ENCODE results near the gene PLAC1. TPM values are rescaled to one million over a fixed set of nuclear protein-coding genes. Genes with fewer than 3 reads are reported as not detected.

Gene PLAC1
- total RNA-seq, 2 experiments from 2014 or later, result not detected

- H3K27me3 Mint-ChIP-seq, result peaks cover 5% of the 10 kb centered on the region
- H3K36me3 Mint-ChIP-seq (ENCODE audit: low read depth), result no peaks in the 10 kb centered on the region
- no peak for DNase-seq
- ChIA-PET CTCF (no interaction called here), POLR2A (no interaction called here)
- no peak overlapping the region for H3K27ac Mint-ChIP-seq
- no peaks in the 10 kb centered on the region for H3K9me3 Mint-ChIP-seq
- H3K4me3 Mint-ChIP-seq, result no peak overlapping the region
- H3K4me1 Mint-ChIP-seq, result no peaks in the 10 kb centered on the region
Measured at GRCh38 chrX:134580907-134581306, 77.4 kb downstream of the PLAC1 start.

GRCh38 chrX:134573683-134574035 is 84.6 kb downstream of the PLAC1 start:
- Mint-ChIP-seq H3K9me3 (no peaks in the 10 kb centered on the region), H3K4me1 (peaks cover 5% of the 10 kb centered on the region), H3K27me3 (no peaks in the 10 kb centered on the region), H3K4me3 (no peak overlapping the region), H3K27ac (no peak overlapping the region), H3K36me3 (ENCODE audit: low read depth) (no peaks in the 10 kb centered on the region)
- ChIA-PET POLR2A (no interaction called here), CTCF (interaction anchor here (0.5 kb wide), 1 partner anchor 47 kb away, joined by 3 read pairs; no protein-coding TSS in a partner anchor)
- no peak for DNase-seq

- Mint-ChIP-seq H3K9me3 (no peaks in the 10 kb centered on the region), H3K4me3 (no peak overlapping the region), H3K4me1 (peaks cover 5% of the 10 kb centered on the region), H3K36me3 (ENCODE audit: low read depth) (no peaks in the 10 kb centered on the region), H3K27ac (no peak overlapping the region), H3K27me3 (no peaks in the 10 kb centered on the region)
- DNase-seq, result no peak
- POLR2A ChIA-PET, result no interaction called here
- CTCF ChIA-PET, result interaction anchor here (0.5 to 0.6 kb wide), 2 partner anchors 43 to 48 kb away, joined by 3 read pairs; no protein-coding TSS in a partner anchor
Measured at GRCh38 chrX:134572816-134573682, 85.2 kb downstream of the PLAC1 start.

GRCh38 chrX:134571796-134572195 is 86.5 kb downstream of the PLAC1 start:
- POLR2A ChIA-PET, result no interaction called here
- Mint-ChIP-seq H3K4me1 (peaks cover 5% of the 10 kb centered on the region), H3K27ac (no peak overlapping the region), H3K9me3 (no peaks in the 10 kb centered on the region), H3K4me3 (no peak overlapping the region), H3K27me3 (no peaks in the 10 kb centered on the region), H3K36me3 (ENCODE audit: low read depth) (no peaks in the 10 kb centered on the region)
- no peak for DNase-seq
- CTCF ChIA-PET, result interaction anchor here (1.0 to 1.2 kb wide), 2 partner anchors 14 to 51 kb away, joined by 3 to 4 read pairs; no protein-coding TSS in a partner anchor

DNA sequence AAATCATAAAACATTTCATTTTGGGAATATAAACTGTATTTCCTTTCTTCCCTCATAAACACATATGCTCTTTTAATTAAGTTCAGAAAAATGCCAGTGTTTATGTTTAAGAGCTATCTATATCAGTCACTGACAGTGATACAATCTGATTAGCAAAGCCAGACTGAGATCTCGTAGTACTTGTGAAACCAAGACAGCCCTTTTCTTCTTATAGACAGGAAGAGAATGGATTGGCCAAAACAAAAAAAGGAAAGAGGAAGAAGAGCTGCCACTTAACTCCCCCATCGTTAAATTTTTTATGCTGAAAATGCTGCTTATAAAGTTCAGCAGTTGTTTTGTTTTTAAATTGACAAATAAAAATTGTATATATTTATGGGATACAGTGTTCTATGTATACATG is 87.4 kb downstream of the PLAC1 start:
- no peaks in the 10 kb centered on the region for H3K36me3 Mint-ChIP-seq (ENCODE audit: low read depth)
- POLR2A ChIA-PET, result no interaction called here
- DNase-seq, result no peak
- H3K4me3 Mint-ChIP-seq, result no peak overlapping the region
- H3K9me3 Mint-ChIP-seq, result no peaks in the 10 kb centered on the region
- peaks cover 7% of the 10 kb centered on the region for H3K4me1 Mint-ChIP-seq
- no peak overlapping the region for H3K27ac Mint-ChIP-seq
- CTCF ChIA-PET, result interaction anchor here (1.0 to 1.2 kb wide), 2 partner anchors 13 to 50 kb away, joined by 3 to 4 read pairs; no protein-coding TSS in a partner anchor
- no peaks in the 10 kb centered on the region for H3K27me3 Mint-ChIP-seq

DNA sequence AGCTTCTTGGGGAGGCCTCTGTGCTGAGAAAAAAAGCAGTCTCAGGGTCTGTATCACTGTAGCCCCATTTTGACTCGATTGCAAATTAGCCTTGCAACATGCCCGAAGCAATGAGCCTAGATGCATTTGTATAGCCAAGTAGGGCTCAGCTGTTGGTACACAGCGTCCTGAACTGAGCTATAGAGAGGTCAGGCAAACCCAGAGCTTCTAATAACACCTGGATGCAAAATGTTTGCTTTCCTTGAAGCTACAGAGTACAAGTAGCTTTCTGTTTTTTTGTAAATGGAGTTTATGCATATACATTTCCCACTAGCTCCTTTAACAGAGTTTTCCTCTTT is 87.8 kb downstream of the PLAC1 start:
- Mint-ChIP-seq H3K4me1 (peaks cover 7% of the 10 kb centered on the region), H3K27ac (no peak overlapping the region), H3K27me3 (no peaks in the 10 kb centered on the region), H3K4me3 (no peak overlapping the region), H3K9me3 (no peaks in the 10 kb centered on the region), H3K36me3 (ENCODE audit: low read depth) (no peaks in the 10 kb centered on the region)
- no peak for DNase-seq
- ChIA-PET POLR2A (no interaction called here), CTCF (interaction anchor here (1.2 kb wide), 1 partner anchor 50 kb away, joined by 4 read pairs; no protein-coding TSS in a partner anchor)

DNA sequence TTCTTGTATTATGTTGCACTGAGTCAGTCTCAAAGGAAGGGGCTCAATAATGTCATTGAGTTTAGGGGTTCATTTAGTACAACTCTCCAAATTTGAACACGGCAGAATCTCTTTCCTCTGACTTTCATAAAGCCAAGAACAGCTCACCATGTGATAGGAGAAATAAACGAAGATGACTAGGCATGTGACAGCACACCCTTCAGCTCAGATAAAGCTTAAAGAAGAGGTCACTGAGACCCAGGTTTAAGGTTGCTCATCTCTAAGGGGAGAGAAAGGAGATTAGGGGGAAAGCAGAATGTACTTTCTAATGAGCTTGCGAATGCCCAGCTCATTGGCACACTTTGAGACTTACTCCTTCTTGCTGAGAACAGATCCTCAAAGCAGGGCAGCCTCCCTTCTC is 89.0 kb downstream of the PLAC1 start:
- Mint-ChIP-seq H3K27me3 (no peaks in the 10 kb centered on the region), H3K27ac (no peak overlapping the region), H3K4me1 (peaks cover 7% of the 10 kb centered on the region), H3K9me3 (no peaks in the 10 kb centered on the region), H3K36me3 (ENCODE audit: low read depth) (no peaks in the 10 kb centered on the region), H3K4me3 (no peak overlapping the region)
- POLR2A ChIA-PET, result no interaction called here
- CTCF ChIA-PET, result interaction anchor here (0.5 to 0.6 kb wide), 2 partner anchors 31 to 133 kb away, joined by 3 read pairs; no protein-coding TSS in a partner anchor
- DNase-seq, result no peak

DNA sequence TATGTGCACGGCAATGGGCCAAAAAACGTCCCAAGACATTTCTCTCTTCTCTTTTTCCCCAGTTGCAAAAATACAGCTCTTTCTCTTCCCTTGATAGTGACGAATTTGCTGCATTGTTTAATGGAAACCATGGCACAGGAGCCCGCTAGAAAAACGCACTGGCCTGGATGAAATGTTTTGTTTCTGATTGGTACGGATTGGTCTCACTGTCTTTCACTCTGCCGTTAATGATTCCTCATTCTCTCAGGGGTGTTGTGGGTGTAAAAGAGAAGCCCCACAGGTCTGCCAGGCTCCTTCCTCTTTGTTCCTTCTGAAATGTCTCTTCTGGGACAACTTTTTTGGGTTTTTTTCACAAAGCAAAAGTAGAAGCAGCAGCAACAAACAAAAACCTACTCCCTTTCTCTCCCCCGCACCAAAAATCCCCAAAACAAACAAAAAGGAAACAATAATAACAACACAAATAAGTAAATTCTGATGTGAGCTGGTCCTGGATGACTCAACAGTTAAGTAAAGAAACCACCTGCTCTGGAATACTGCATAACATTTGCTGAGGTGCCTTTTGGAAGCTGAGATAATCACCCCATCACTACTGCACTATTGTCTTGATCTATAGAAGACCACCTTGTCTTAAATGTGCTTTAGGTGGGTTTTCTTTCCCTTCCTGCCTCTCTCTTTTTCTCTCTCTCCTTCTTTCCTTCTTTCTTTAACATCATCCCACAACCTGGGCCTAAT is 89.8 kb downstream of the PLAC1 start:
- Mint-ChIP-seq H3K27ac (no peak overlapping the region), H3K27me3 (no peaks in the 10 kb centered on the region), H3K4me3 (no peak overlapping the region), H3K4me1 (peaks cover 7% of the 10 kb centered on the region), H3K9me3 (no peaks in the 10 kb centered on the region), H3K36me3 (ENCODE audit: low read depth) (no peaks in the 10 kb centered on the region)
- no peak for DNase-seq
- ChIA-PET CTCF (no interaction called here), POLR2A (no interaction called here)

DNA sequence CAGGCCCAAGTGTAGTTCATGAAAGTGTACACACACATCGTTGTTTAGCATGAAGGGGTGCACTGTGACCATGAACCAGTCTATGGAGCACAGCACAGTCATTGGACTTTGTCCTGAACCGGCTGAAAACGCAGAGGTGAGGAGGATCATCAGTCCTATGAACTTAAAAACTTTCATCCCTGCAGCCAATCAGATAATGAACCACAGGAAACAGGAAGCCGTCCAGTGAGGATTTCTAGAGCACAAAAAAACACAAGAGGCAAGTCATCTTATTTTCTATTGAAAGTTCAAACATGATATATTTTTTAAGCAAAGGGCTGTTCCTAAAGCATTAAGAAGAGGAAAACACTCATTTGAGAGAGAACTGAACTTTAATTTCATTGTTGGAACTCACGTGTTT is 91.8 kb downstream of the PLAC1 start:
- POLR2A ChIA-PET, result no interaction called here
- peaks cover 2% of the 10 kb centered on the region for H3K27me3 Mint-ChIP-seq
- H3K9me3 Mint-ChIP-seq, result no peaks in the 10 kb centered on the region

GRCh38 chrX:134562002-134562401 is 96.3 kb downstream of the PLAC1 start:
- Mint-ChIP-seq H3K4me1 (peaks cover 7% of the 10 kb centered on the region), H3K4me3 (no peak overlapping the region), H3K27ac (no peak overlapping the region), H3K9me3 (no peaks in the 10 kb centered on the region), H3K36me3 (ENCODE audit: low read depth) (no peaks in the 10 kb centered on the region), H3K27me3 (peaks cover 16% of the 10 kb centered on the region)
- CTCF ChIA-PET, result no interaction called here
- DNase-seq, result no peak
- POLR2A ChIA-PET, result no interaction called here

More for the DNA sequence above, 91.8 kb downstream of the PLAC1 start:
- H3K36me3 Mint-ChIP-seq (ENCODE audit: low read depth), result no peaks in the 10 kb centered on the region
- no peak for DNase-seq
- CTCF ChIA-PET, result no interaction called here
- H3K4me3 Mint-ChIP-seq, result no peak overlapping the region
- peaks cover 11% of the 10 kb centered on the region for H3K4me1 Mint-ChIP-seq
- no peak overlapping the region for H3K27ac Mint-ChIP-seq

DNA sequence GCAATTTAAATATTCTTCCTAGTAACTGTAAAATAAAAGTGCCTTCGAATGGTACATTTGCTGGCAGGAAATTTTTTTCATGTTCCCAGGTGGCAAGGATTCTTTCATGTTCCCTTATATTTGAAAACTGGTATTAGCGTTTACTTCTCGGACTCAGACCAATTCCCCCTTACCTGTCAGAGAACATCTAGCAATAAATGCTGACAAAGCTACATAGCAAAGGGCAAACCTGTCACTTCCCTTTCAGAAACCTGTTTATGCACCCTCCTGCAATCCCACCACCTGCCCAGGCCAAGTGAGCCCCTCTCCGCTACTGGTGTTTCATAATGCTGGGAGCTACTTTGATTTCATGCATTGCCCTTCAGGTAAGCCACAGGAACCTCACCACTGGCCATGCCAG is 100.1 kb downstream of the PLAC1 start:
- DNase-seq, result no peak
- H3K36me3 Mint-ChIP-seq (ENCODE audit: low read depth), result no peaks in the 10 kb centered on the region
- no peaks in the 10 kb centered on the region for H3K9me3 Mint-ChIP-seq
- POLR2A ChIA-PET, result no interaction called here
- no peak overlapping the region for H3K4me3 Mint-ChIP-seq
- no peak overlapping the region for H3K27ac Mint-ChIP-seq
- peaks cover 43% of the 10 kb centered on the region for H3K27me3 Mint-ChIP-seq
- CTCF ChIA-PET, result interaction anchor here (0.8 kb wide), 1 partner anchor 13 kb away, joined by 3 read pairs; no protein-coding TSS in a partner anchor
- H3K4me1 Mint-ChIP-seq, result peaks cover 10% of the 10 kb centered on the region

DNA sequence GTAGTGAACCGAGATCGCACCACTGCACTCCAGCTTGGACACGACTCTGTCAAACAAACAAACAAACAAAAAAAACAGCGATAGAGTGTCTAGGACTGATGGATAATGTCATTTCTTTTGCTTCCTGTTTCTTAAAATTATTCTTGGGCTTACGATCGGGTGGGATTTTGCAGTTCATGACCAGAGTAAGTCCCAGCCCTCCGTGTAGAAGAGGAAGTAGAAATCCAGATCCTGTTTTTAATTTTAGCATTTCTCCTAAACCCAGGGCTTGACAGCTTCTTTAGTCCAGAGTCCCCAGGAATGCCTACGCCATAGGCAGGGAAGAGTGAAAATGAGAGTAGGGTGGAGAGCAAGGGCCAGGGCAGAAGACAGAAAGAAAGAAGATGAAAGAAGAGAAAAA is 104.0 kb downstream of the PLAC1 start:
- Mint-ChIP-seq H3K27me3 (peaks cover 53% of the 10 kb centered on the region), H3K4me1 (peaks cover 11% of the 10 kb centered on the region), H3K27ac (no peak overlapping the region), H3K36me3 (ENCODE audit: low read depth) (no peaks in the 10 kb centered on the region), H3K9me3 (no peaks in the 10 kb centered on the region), H3K4me3 (no peak overlapping the region)
- CTCF ChIA-PET, result no interaction called here
- POLR2A ChIA-PET, result no interaction called here
- no peak for DNase-seq

- POLR2A ChIA-PET, result no interaction called here
- no peak overlapping the region for H3K4me3 Mint-ChIP-seq
- H3K27ac Mint-ChIP-seq, result no peak overlapping the region
Measured at GRCh38 chrX:134552351-134552750, 105.9 kb downstream of the PLAC1 start.

More at GRCh38 chrX:134552351-134552750, 105.9 kb downstream of the PLAC1 start:
- peaks cover 58% of the 10 kb centered on the region for H3K27me3 Mint-ChIP-seq
- CTCF ChIA-PET, result interaction anchor here (0.7 kb wide), 1 partner anchor 834 kb away, joined by 3 read pairs; no protein-coding TSS in a partner anchor
- H3K9me3 Mint-ChIP-seq, result no peaks in the 10 kb centered on the region
- peaks cover 25% of the 10 kb centered on the region for H3K4me1 Mint-ChIP-seq
- no peak for DNase-seq
- no peaks in the 10 kb centered on the region for H3K36me3 Mint-ChIP-seq (ENCODE audit: low read depth)
